ENCODE results near the gene POLRMT.

DNA sequence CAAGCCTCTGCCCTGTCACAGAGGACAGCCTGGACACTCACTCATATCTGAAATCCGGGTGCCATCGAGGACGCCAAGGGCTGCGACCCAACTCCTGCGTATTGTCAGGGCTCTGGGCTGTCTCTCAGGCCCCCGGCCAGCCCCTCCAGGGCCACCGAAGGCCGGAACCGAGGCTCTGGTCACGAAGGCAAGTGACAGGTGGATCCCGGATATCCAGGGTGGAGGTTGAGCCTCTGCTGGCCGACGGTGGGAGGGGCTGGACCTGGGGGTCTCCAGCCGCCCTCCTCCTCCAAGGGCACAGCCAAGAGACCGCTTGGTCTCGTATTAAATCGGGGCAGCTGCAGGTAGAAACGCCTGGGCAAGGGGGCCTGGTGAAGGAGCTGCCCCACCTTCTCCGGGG, 24.3 kb upstream of the POLRMT start:
- TF ChIP-seq, protein P1, sequence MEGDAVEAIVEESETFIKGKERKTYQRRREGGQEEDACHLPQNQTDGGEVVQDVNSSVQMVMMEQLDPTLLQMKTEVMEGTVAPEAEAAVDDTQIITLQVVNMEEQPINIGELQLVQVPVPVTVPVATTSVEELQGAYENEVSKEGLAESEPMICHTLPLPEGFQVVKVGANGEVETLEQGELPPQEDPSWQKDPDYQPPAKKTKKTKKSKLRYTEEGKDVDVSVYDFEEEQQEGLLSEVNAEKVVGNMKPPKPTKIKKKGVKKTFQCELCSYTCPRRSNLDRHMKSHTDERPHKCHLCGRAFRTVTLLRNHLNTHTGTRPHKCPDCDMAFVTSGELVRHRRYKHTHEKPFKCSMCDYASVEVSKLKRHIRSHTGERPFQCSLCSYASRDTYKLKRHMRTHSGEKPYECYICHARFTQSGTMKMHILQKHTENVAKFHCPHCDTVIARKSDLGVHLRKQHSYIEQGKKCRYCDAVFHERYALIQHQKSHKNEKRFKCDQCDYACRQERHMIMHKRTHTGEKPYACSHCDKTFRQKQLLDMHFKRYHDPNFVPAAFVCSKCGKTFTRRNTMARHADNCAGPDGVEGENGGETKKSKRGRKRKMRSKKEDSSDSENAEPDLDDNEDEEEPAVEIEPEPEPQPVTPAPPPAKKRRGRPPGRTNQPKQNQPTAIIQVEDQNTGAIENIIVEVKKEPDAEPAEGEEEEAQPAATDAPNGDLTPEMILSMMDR (IDR thresholded peaks at IDR 0.05) = no peak
- no peak for TF ChIP-seq POLR2A (IDR thresholded peaks at IDR 0.05)
- TF ChIP-seq POLR2AphosphoS5 (IDR thresholded peaks at IDR 0.05) = no peak
- TF ChIP-seq EP300 (IDR thresholded peaks at IDR 0.05) = no peak

Data from stomach (tissue), 4 donors.